ENCODE data around the gene AMER2.

Gene AMER2

GRCh38 chr13:25171517-25172302 is at the start of gene AMER2:
Gene AMER2, minus strand, starts transcription at chr13:25172288. Its CDS starts 669 bp downstream, at chr13:25171619.
- no peak for DNase-seq (ENCODE audit: low read depth)

- no peak for DNase-seq (ENCODE audit: low read depth)
Observed at GRCh38 chr13:25218019-25218418, 45.9 kb upstream of the AMER2 start.

GRCh38 chr13:25217023-25217885 is 45.2 kb upstream of the AMER2 start:
- no peak for DNase-seq (ENCODE audit: low read depth)

GRCh38 chr13:25215253-25215575 is 43.1 kb upstream of the AMER2 start:
- DNase-seq (ENCODE audit: low read depth), result no peak

GRCh38 chr13:25214491-25215252 is 42.6 kb upstream of the AMER2 start:
- no peak for DNase-seq (ENCODE audit: low read depth)

GRCh38 chr13:25213715-25214114 is 41.6 kb upstream of the AMER2 start:
- DNase-seq (ENCODE audit: low read depth), result no peak

- DNase-seq (ENCODE audit: low read depth), result no peak
Observed at GRCh38 chr13:25210842-25211569, 38.9 kb upstream of the AMER2 start.

GRCh38 chr13:25207291-25207810 is 35.3 kb upstream of the AMER2 start:
- no peak for DNase-seq (ENCODE audit: low read depth)

GRCh38 chr13:25204863-25205262 is 32.8 kb upstream of the AMER2 start:
- DNase-seq (ENCODE audit: low read depth), result no peak

- DNase-seq (ENCODE audit: low read depth), result no peak
Observed at GRCh38 chr13:25203127-25203740, 31.1 kb upstream of the AMER2 start.

- DNase-seq (ENCODE audit: low read depth), result no peak
Observed at GRCh38 chr13:25200783-25201182, 28.7 kb upstream of the AMER2 start.

GRCh38 chr13:25198647-25199046 is 26.6 kb upstream of the AMER2 start:
- no peak for DNase-seq (ENCODE audit: low read depth)

GRCh38 chr13:25196971-25197370 is 24.9 kb upstream of the AMER2 start:
- no peak for DNase-seq (ENCODE audit: low read depth)

GRCh38 chr13:25192936-25193335 is 20.8 kb upstream of the AMER2 start:
- DNase-seq (ENCODE audit: low read depth), result no peak

GRCh38 chr13:25192489-25192888 is 20.4 kb upstream of the AMER2 start:
- DNase-seq (ENCODE audit: low read depth), result no peak

GRCh38 chr13:25192052-25192451 is 20.0 kb upstream of the AMER2 start:
- DNase-seq (ENCODE audit: low read depth), result no peak

- no peak for DNase-seq (ENCODE audit: low read depth)
Observed at GRCh38 chr13:25190771-25191170, 18.7 kb upstream of the AMER2 start.

GRCh38 chr13:25190256-25190655 is 18.2 kb upstream of the AMER2 start:
- DNase-seq (ENCODE audit: low read depth), result no peak

- DNase-seq (ENCODE audit: low read depth), result no peak
Observed at GRCh38 chr13:25187596-25187995, 15.5 kb upstream of the AMER2 start.

- no peak for DNase-seq (ENCODE audit: low read depth)
Observed at GRCh38 chr13:25186187-25186586, 14.1 kb upstream of the AMER2 start.

GRCh38 chr13:25181597-25181996 is 9.5 kb upstream of the AMER2 start:
- no peak for DNase-seq (ENCODE audit: low read depth)

Data from stimulated activated CD8-positive, alpha-beta memory T cell treated with anti-CD3 and anti-CD28 coated beads, Interleukin-15, amount 100 ng/mL, for 1 hour (primary cell).